ENCODE results near the gene ZFYVE16.

DNA sequence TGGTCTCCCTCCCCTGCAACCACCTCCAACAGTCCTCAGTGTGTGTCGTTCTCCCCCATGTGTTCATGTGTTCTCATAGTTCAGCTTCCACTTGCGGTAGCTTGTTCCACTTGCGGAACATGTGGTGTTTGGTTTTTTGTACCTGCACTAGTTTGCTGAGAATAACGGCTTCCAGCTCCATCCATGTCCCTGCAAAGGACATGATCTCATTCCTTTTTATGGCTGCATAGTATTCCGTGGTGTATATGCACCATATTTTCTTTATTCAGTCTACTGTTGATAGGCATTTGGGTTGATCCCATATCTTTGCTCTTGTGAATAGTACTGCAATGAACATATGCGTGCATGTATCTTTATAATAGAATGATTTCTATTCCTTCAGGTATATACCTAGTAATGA lies 43.0 kb upstream of the ZFYVE16 start:
- TF ChIP-seq, protein P1, sequence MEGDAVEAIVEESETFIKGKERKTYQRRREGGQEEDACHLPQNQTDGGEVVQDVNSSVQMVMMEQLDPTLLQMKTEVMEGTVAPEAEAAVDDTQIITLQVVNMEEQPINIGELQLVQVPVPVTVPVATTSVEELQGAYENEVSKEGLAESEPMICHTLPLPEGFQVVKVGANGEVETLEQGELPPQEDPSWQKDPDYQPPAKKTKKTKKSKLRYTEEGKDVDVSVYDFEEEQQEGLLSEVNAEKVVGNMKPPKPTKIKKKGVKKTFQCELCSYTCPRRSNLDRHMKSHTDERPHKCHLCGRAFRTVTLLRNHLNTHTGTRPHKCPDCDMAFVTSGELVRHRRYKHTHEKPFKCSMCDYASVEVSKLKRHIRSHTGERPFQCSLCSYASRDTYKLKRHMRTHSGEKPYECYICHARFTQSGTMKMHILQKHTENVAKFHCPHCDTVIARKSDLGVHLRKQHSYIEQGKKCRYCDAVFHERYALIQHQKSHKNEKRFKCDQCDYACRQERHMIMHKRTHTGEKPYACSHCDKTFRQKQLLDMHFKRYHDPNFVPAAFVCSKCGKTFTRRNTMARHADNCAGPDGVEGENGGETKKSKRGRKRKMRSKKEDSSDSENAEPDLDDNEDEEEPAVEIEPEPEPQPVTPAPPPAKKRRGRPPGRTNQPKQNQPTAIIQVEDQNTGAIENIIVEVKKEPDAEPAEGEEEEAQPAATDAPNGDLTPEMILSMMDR (IDR thresholded peaks at IDR 0.05; ENCODE audit: low read length): no peak
- TF ChIP-seq EZH2phosphoT487 (IDR thresholded peaks at IDR 0.05; ENCODE audit: low read length) (no peak), EZH2 (optimal IDR thresholded peaks at IDR 0.05; ENCODE audit: low read depth, low read length) (no peak)

Data from MM.1S (cell line).